Muscle layer of duodenum (tissue), 2 donors: ENCODE measurements around the gene DENND1B.

Source experiments
- H3K27ac ChIP-seq: one replicate; pipeline ENCODE4 v1.7.0; 2013; ENCODE audit warnings: mild to moderate bottlenecking, low read length
- H3K27me3 ChIP-seq: one replicate; pipeline ENCODE4 v1.7.0; 2013; ENCODE audit warnings: low read depth, mild to moderate bottlenecking, control low read depth, low read length
- H3K36me3 ChIP-seq, 2 donors: one replicate each; pipeline ENCODE4 v1.7.0; 2013; ENCODE audit warnings: low read length in 2 of 2, control low read depth in 1 of 2, mild to moderate bottlenecking in 1 of 2; ENCODE audit not compliant: insufficient read depth in 2 of 2, control insufficient read depth in 1 of 2
- H3K4me1 ChIP-seq, 2 donors: one replicate each; pipeline ENCODE4 v1.7.0; 2013; ENCODE audit warnings: low read length in 2 of 2, mild to moderate bottlenecking in 2 of 2, control low read depth in 1 of 2, moderate library complexity in 1 of 2; ENCODE audit not compliant: insufficient read depth in 2 of 2, control insufficient read depth in 1 of 2
- H3K4me3 ChIP-seq, 2 donors: one replicate each; pipeline ENCODE4 v1.7.0; 2013; ENCODE audit warnings: low read length in 2 of 2, low read depth in 1 of 2, mild to moderate bottlenecking in 1 of 2
- H3K9me3 ChIP-seq, 2 donors: one replicate each; pipeline ENCODE4 v1.7.0; 2013; ENCODE audit warnings: low read length in 2 of 2, control low read depth in 1 of 2, mild to moderate bottlenecking in 1 of 2; ENCODE audit not compliant: control insufficient read depth in 1 of 2
- donor health status: healthy.

DENND1B gene

DNA sequence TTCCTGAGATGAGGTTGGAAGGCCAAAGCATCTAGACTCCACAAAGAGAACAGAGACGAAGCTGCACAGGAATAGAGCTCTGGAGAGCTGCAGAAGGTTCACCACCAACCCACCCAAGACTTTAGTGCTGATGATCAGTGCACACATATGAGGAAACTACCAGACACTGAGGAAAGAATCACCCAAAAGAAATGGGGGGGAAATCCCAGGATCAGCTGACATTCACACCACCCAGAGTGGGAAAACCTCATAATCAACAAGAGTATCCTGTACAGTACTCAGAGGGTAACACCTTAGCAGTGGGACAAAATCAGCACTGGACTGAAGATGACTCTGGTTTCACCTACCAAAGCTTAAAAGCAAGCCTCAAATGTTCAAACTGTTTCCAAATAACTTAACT, 36.4 kb downstream of the DENND1B start:
- Histone ChIP-seq H3K4me3 (no peak overlapping the region), H3K36me3 (no peaks in the 10 kb centered on the region), H3K27me3 (no peaks in the 10 kb centered on the region), H3K9me3 (no peaks in the 10 kb centered on the region), H3K27ac (no peak overlapping the region), H3K4me1 (peaks cover 0 to 4% of the 10 kb centered on the region in 2 donors)

DNA sequence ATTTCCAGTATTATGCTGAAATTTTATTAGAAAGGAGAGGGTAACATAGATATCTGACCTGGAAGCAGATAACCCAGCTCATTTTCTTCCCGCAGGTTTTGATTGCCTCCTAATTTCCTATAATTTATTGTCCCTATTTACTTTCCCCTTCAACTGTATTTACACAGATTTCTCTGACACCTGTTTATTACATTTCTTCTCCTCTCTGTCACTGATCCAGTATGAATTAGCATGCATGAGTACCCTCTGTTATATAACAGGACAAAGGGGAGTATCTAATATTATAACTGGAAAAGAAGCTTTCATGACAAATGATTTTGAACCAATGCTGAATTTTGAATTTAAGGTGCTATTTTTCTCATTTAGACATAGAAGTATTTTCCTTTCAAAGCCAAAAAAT, 37.4 kb downstream of the DENND1B start:
- no peak overlapping the region for H3K27ac ChIP-seq
- no peaks in the 10 kb centered on the region for H3K9me3 ChIP-seq
- peaks cover 0 to 4% of the 10 kb centered on the region in 2 donors for H3K4me1 ChIP-seq
- H3K27me3 ChIP-seq, result no peaks in the 10 kb centered on the region
- H3K4me3 ChIP-seq, result no peak overlapping the region
- no peaks in the 10 kb centered on the region for H3K36me3 ChIP-seq

DNA sequence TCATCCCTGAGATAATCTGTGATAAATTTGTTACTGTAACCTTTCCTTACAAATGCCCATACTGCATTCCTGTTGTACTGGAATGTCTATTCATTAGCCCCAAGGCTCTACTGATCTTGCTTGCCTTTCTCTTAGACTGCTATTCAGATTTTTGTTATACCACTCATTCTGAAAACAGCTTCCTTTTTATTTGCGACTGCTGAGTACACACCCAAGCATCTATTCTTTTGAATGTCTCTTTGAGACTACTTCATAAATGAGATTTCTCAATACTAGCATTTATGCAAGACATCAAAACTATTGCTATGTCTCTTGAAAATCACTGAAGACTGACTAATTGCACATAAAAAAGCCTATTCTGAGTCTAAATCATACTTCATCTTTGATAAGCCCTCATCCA, 38.6 kb downstream of the DENND1B start:
- H3K9me3 ChIP-seq, result no peaks in the 10 kb centered on the region
- H3K36me3 ChIP-seq, result peaks cover 0 to 2% of the 10 kb centered on the region in 2 donors
- H3K27ac ChIP-seq, result no peak overlapping the region
- H3K27me3 ChIP-seq, result no peaks in the 10 kb centered on the region
- H3K4me3 ChIP-seq, result no peak overlapping the region
- H3K4me1 ChIP-seq, result peaks cover 0 to 4% of the 10 kb centered on the region in 2 donors

DNA sequence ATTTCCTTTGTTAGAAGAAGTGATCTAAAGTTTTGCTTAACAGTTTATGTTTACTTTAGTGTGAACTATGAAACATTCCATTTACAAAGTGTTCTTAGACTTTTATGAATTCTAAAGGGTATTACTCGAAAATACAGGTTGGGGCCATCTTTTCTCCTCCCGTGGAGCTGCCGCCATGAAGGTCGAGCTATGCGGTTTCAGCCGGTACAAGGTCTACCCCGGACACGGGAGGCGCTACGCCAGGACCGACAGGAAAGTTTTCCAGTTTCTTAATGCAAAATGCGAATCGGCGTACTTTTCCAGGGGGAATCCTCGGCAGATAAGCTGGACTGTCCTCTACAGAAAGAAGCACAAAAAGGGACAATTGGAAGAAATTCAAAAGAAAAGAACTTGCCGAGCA, 39.8 kb downstream of the DENND1B start:
- H3K36me3 ChIP-seq, result peaks cover 0 to 4% of the 10 kb centered on the region in 2 donors
- H3K27ac ChIP-seq, result no peak overlapping the region
- no peaks in the 10 kb centered on the region for H3K9me3 ChIP-seq
- no peak overlapping the region for H3K4me3 ChIP-seq
- H3K27me3 ChIP-seq, result no peaks in the 10 kb centered on the region
- H3K4me1 ChIP-seq, result peaks cover 0 to 4% of the 10 kb centered on the region in 2 donors

DNA sequence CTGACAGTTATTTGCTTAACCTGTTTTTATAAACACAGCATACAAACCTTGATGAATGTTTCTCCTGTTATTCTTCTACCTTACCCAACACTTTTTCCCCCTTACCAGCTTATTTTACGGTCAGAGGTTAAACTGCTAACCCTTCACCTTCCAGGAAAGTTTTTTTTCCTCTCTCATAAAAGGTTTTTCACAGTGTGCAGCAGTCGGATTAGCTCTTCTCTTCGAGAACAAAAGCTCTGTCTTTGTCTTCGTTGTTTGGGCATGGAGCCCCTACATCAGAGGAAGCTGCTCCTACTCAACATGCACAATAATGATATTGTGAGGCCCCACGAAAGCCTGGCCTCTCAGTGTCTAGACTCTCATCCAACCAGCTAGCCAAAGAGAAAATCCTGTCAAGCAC, 42.0 kb downstream of the DENND1B start:
- Histone ChIP-seq H3K27ac (no peak overlapping the region), H3K4me1 (peaks cover 0 to 4% of the 10 kb centered on the region in 2 donors), H3K4me3 (no peak overlapping the region), H3K36me3 (peaks cover 0 to 4% of the 10 kb centered on the region in 2 donors), H3K27me3 (no peaks in the 10 kb centered on the region), H3K9me3 (no peaks in the 10 kb centered on the region)

- peaks cover 0 to 4% of the 10 kb centered on the region in 2 donors for H3K36me3 ChIP-seq
These were observed 43.1 kb downstream of the DENND1B start for GRCh38 chr1:197732187-197732586.

GRCh38 chr1:197731449-197731848, 43.8 kb downstream of the DENND1B start:
- Histone ChIP-seq H3K4me3 (no peak overlapping the region), H3K27me3 (no peaks in the 10 kb centered on the region), H3K27ac (no peak overlapping the region), H3K36me3 (peaks cover 1 to 4% of the 10 kb centered on the region in 2 donors), H3K9me3 (peaks cover 0 to 4% of the 10 kb centered on the region in 2 donors), H3K4me1 (no peaks in the 10 kb centered on the region)

More at GRCh38 chr1:197732187-197732586, 43.1 kb downstream of the DENND1B start:
- Histone ChIP-seq H3K4me1 (peaks cover 0 to under 1% of the 10 kb centered on the region in 2 donors), H3K9me3 (peaks cover 0 to 3% of the 10 kb centered on the region in 2 donors), H3K27ac (no peak overlapping the region), H3K27me3 (no peaks in the 10 kb centered on the region), H3K4me3 (no peak overlapping the region)

DNA sequence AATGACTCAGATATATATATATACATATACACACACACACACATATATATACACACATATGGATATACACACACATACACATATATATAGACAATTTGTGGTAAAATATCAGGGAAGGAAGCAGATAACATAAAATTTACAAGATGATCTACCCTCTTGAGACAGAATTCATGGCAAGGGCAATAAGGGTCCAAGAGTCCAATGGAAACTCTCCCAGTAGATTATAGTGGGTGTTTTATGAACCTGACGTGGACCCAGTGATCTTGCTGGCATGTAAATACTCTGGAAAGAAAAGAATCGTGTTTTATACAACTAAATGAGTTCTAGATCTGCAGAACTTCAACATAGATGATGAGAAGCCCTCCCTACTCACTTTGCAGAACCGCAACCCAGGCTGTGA, 49.3 kb downstream of the DENND1B start:
- Histone ChIP-seq H3K4me1 (no peaks in the 10 kb centered on the region), H3K27me3 (no peaks in the 10 kb centered on the region), H3K4me3 (no peak overlapping the region)

GRCh38 chr1:197725044-197725443, 50.2 kb downstream of the DENND1B start:
- Histone ChIP-seq H3K9me3 (peaks cover 12 to 19% of the 10 kb centered on the region in 2 donors), H3K4me3 (no peak overlapping the region), H3K4me1 (no peaks in the 10 kb centered on the region), H3K27ac (no peak overlapping the region), H3K36me3 (peaks cover 0 to 7% of the 10 kb centered on the region in 2 donors), H3K27me3 (no peaks in the 10 kb centered on the region)

More for the DNA sequence above, 49.3 kb downstream of the DENND1B start:
- Histone ChIP-seq H3K36me3 (peaks cover 0 to 7% of the 10 kb centered on the region in 2 donors), H3K27ac (no peak overlapping the region), H3K9me3 (peaks cover 12 to 19% of the 10 kb centered on the region in 2 donors)

DNA sequence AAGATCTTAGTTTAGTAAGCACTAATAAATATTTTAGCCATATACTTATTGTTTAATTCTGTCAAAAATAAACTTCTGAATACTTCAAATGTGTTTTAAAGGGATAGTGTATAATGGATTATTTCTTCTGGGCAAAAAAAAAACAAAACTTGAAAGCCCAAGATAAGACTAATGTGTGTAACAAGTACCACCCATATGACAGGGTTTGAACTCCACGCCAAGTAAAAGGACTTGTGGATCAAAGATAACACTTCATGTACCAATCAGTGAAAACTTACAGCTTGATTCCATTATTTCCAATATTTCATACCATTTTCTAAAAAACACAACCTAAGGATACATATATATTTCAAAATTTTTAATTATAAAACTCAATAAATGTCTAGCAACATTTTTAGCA, 59.5 kb downstream of the DENND1B start:
- Histone ChIP-seq H3K27me3 (no peaks in the 10 kb centered on the region), H3K4me3 (no peak overlapping the region), H3K9me3 (no peaks in the 10 kb centered on the region), H3K27ac (no peak overlapping the region), H3K36me3 (no peaks in the 10 kb centered on the region), H3K4me1 (no peaks in the 10 kb centered on the region)

- no peak overlapping the region for H3K4me3 ChIP-seq
- H3K4me1 ChIP-seq, result no peaks in the 10 kb centered on the region
- H3K36me3 ChIP-seq, result no peaks in the 10 kb centered on the region
- H3K27ac ChIP-seq, result no peak overlapping the region
- no peaks in the 10 kb centered on the region for H3K27me3 ChIP-seq
- H3K9me3 ChIP-seq, result no peaks in the 10 kb centered on the region
These were observed 68.7 kb downstream of the DENND1B start for GRCh38 chr1:197706601-197707000.

DNA sequence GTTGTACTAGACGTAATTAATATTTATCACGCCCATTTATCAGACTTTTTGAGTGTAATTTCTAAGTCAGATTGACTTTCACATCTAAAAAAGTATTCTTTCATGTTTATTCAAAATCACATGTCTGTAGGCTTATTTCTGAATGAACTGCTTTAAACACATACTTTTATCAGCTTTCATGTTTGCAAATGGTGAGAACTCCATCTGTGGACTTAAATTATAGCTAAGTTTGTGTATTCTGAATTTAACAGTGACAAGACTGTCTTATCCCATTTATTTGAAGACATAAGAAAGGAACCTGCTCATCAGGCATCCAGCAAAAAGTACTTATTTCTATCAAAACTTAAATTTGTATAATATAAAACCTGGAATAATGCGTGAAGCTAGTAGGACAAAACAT, 69.3 kb downstream of the DENND1B start:
- H3K4me1 ChIP-seq, result no peaks in the 10 kb centered on the region
- no peaks in the 10 kb centered on the region for H3K9me3 ChIP-seq
- no peaks in the 10 kb centered on the region for H3K36me3 ChIP-seq
- no peaks in the 10 kb centered on the region for H3K27me3 ChIP-seq
- no peak overlapping the region for H3K4me3 ChIP-seq
- no peak overlapping the region for H3K27ac ChIP-seq
